Measurements from ENCODE around the gene ACOX1. TPM values are rescaled to one million over a fixed set of nuclear protein-coding genes. Genes with fewer than 3 reads are reported as not detected.

The ACOX1 gene
- total and polyA plus RNA-seq, 2 of the 13 experiments (the other 11 are each of a cell fraction or from before 2014, with no cell fraction given): 86.4 to 120 TPM

DNA sequence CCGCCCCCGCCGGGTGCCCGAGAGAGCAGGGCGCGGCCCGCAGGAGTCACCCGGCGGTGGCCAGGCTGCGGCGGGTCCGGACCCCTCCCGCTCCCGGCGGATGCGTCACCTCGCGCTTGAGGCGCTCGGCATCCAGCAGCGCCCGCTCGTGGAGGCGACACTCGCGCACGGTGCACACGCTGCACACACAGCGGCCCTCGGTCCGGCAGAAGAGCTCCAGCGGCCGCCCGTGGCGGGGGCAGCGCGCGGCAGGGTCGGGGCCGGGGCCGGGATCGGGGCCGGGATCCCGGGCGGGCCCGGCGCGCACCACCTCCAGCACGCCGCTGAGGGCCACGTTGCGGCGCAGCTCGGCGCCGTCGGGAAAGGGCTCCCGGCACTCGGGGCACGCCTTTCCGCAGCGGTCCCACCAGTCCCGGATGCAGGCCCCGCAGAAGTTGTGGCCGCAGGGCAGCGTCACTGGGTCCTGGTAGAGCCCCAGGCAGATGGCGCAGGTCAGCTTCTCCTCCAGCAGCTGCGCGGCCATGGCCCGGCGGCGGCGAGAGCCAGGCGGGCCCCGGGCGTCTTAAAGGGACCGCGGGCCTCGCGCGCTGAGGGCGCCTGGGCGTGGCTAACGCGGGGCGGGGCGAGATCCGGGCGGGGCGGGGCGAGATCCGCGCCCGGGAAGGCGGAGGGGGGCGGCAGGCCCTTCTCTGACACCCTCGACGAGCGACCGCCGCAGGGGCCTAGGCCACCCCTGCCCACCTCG, 82.4 kb downstream of the ACOX1 start, which contains the start of gene TRIM65 (continued):
- TF ChIP-seq ZNF629 (CRISPR knock-in tag; conservative IDR thresholded peaks at IDR 0.05) (no peak), NFIB (CRISPR knock-in tag; IDR thresholded peaks at IDR 0.05; ENCODE audit: borderline replicate concordance) (no peak), ZNF766 (CRISPR knock-in tag; IDR thresholded peaks at IDR 0.05; ENCODE audit: borderline replicate concordance) (0 out of 2 replicates have a peak, but pooled peaks have one; percentile 70), ZNF367 (CRISPR knock-in tag; IDR thresholded peaks at IDR 0.05; ENCODE audit: borderline replicate concordance) (no peak), ZNF18 (CRISPR knock-in tag; IDR thresholded peaks at IDR 0.05; ENCODE audit: insufficient replicate concordance) (peak; percentile 85), ZNF749 (CRISPR knock-in tag; IDR thresholded peaks at IDR 0.05; ENCODE audit: borderline replicate concordance) (peak; percentile 12), ZSCAN12 (CRISPR knock-in tag; IDR thresholded peaks at IDR 0.05) (no peak), ASH2L (IDR thresholded peaks at IDR 0.05; ENCODE audit: insufficient read length, low read depth, low read length) (no peak), DDIT3 (CRISPR knock-in tag; IDR thresholded peaks at IDR 0.05) (no peak), PATZ1 (CRISPR knock-in tag; IDR thresholded peaks at IDR 0.05) (peak; percentile 37; the same call in 1 of the 2 replicates), TCF7L2 (IDR thresholded peaks at IDR 0.05; ENCODE audit: low read depth, low read length) (no peak), SAFB2 (CRISPR knock-in tag; IDR thresholded peaks at IDR 0.05; ENCODE audit: borderline replicate concordance, low read depth) (no peak), FOXP1 (IDR thresholded peaks at IDR 0.05) (no peak), FOXP1 (CRISPR knock-in tag; IDR thresholded peaks at IDR 0.05) (no peak), ZNF761 (CRISPR knock-in tag; conservative IDR thresholded peaks at IDR 0.05) (0 out of 2 replicates have a peak, but pooled peaks have one; percentile 55)
- TF ChIP-seq, protein P1, sequence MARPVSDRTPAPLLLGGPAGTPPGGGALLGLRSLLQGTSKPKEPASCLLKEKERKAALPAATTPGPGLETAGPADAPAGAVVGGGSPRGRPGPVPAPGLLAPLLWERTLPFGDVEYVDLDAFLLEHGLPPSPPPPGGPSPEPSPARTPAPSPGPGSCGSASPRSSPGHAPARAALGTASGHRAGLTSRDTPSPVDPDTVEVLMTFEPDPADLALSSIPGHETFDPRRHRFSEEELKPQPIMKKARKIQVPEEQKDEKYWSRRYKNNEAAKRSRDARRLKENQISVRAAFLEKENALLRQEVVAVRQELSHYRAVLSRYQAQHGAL (CRISPR knock-in tag; IDR thresholded peaks at IDR 0.05; ENCODE audit: not compliant biosample characterization): no peak
- TF ChIP-seq, protein P2, sequence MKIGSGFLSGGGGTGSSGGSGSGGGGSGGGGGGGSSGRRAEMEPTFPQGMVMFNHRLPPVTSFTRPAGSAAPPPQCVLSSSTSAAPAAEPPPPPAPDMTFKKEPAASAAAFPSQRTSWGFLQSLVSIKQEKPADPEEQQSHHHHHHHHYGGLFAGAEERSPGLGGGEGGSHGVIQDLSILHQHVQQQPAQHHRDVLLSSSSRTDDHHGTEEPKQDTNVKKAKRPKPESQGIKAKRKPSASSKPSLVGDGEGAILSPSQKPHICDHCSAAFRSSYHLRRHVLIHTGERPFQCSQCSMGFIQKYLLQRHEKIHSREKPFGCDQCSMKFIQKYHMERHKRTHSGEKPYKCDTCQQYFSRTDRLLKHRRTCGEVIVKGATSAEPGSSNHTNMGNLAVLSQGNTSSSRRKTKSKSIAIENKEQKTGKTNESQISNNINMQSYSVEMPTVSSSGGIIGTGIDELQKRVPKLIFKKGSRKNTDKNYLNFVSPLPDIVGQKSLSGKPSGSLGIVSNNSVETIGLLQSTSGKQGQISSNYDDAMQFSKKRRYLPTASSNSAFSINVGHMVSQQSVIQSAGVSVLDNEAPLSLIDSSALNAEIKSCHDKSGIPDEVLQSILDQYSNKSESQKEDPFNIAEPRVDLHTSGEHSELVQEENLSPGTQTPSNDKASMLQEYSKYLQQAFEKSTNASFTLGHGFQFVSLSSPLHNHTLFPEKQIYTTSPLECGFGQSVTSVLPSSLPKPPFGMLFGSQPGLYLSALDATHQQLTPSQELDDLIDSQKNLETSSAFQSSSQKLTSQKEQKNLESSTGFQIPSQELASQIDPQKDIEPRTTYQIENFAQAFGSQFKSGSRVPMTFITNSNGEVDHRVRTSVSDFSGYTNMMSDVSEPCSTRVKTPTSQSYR (CRISPR knock-in tag; IDR thresholded peaks at IDR 0.05; ENCODE audit: borderline replicate concordance): no peak
- TF ChIP-seq, protein P3, sequence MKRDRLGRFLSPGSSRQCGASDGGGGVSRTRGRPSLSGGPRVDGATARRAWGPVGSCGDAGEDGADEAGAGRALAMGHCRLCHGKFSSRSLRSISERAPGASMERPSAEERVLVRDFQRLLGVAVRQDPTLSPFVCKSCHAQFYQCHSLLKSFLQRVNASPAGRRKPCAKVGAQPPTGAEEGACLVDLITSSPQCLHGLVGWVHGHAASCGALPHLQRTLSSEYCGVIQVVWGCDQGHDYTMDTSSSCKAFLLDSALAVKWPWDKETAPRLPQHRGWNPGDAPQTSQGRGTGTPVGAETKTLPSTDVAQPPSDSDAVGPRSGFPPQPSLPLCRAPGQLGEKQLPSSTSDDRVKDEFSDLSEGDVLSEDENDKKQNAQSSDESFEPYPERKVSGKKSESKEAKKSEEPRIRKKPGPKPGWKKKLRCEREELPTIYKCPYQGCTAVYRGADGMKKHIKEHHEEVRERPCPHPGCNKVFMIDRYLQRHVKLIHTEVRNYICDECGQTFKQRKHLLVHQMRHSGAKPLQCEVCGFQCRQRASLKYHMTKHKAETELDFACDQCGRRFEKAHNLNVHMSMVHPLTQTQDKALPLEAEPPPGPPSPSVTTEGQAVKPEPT (CRISPR knock-in tag; IDR thresholded peaks at IDR 0.05; ENCODE audit: low read depth): 0 out of 2 replicates have a peak, but pooled peaks have one; percentile 69
